Measurements from ENCODE around the gene ANO1. TPM values are rescaled to one million over a fixed set of nuclear protein-coding genes. Genes with fewer than 3 reads are reported as not detected.

Gene ANO1
- total and polyA plus RNA-seq, 4 donors = 7.8 to 64.8 (median 32.2) TPM

GRCh38 chr11:70210051-70210501 is 132.0 kb downstream of the ANO1 start:
- Histone ChIP-seq H3K9ac (ENCODE audit: low read depth in 1 of 2, low read length in 2 of 2) (no peak overlapping the region), H3K27ac (ENCODE audit: low read depth in 1 of 2, low read length in 2 of 2) (no peak overlapping the region), H3K36me3 (ENCODE audit: control insufficient read depth in 4 of 4, insufficient read depth in 3 of 4, low read depth in 1 of 4, low read length in 3 of 4) (peaks cover 0 to 17% (median 11%) of the 10 kb centered on the region in 4 donors), H3K27me3 (ENCODE audit: control insufficient read depth in 4 of 4, insufficient read depth in 4 of 4, low read length in 3 of 4) (no peaks in the 10 kb centered on the region), H3K4me1 (ENCODE audit: control insufficient read depth in 4 of 4, insufficient read depth in 4 of 4, low read length in 3 of 4) (peaks cover 0 to 10% (median 2%) of the 10 kb centered on the region in 4 donors), H3K4me3 (ENCODE audit: low read depth in 1 of 3, low read length in 3 of 3) (no peak overlapping the region), H3K9me3 (ENCODE audit: control insufficient read depth in 4 of 4, low read length in 3 of 4) (no peaks in the 10 kb centered on the region)
- 91% methylated on average over 8 of the region's 8 CpGs for WGBS
- DNase-seq (ENCODE audit: low spot score) = no peak
- TF ChIP-seq NR2F2 (IDR thresholded peaks at IDR 0.05) (no peak), MAX (IDR thresholded peaks at IDR 0.05) (no peak), ZBTB33 (IDR thresholded peaks at IDR 0.05) (no peak), JUND (IDR thresholded peaks at IDR 0.05) (no peak), HNF4G (IDR thresholded peaks at IDR 0.05) (no peak), FOXA2 (IDR thresholded peaks at IDR 0.05) (no peak), HNF4A (conservative IDR thresholded peaks at IDR 0.05) (no peak), FOXA1 (IDR thresholded peaks at IDR 0.05) (no peak), EGR1 (IDR thresholded peaks at IDR 0.05; ENCODE audit: low read depth in 2 of 2) (no peak), TAF1 (conservative IDR thresholded peaks at IDR 0.05) (no peak), GABPA (IDR thresholded peaks at IDR 0.05 in 1 of 2, conservative IDR thresholded peaks at IDR 0.05 in 1 of 2) (no peak)

GRCh38 chr11:70210530-70210929 is 132.4 kb downstream of the ANO1 start:
- 82% methylated on average over 5 of the region's 5 CpGs for WGBS
- no peaks in the 10 kb centered on the region for H3K9me3 ChIP-seq (ENCODE audit: control insufficient read depth in 4 of 4, low read length in 3 of 4)
- no peaks in the 10 kb centered on the region for H3K27me3 ChIP-seq (ENCODE audit: control insufficient read depth in 4 of 4, insufficient read depth in 4 of 4, low read length in 3 of 4)
- H3K36me3 ChIP-seq (ENCODE audit: control insufficient read depth in 4 of 4, insufficient read depth in 3 of 4, low read depth in 1 of 4, low read length in 3 of 4) = peaks cover 0 to 17% (median 11%) of the 10 kb centered on the region in 4 donors
- no peak overlapping the region for H3K4me3 ChIP-seq (ENCODE audit: low read depth in 1 of 3, low read length in 3 of 3)
- TF ChIP-seq JUND (IDR thresholded peaks at IDR 0.05) = no peak
- TF ChIP-seq HNF4A (conservative IDR thresholded peaks at IDR 0.05) = no peak
- TF ChIP-seq RXRA (IDR thresholded peaks at IDR 0.05) = no peak
- no peak for TF ChIP-seq RAD21 (IDR thresholded peaks at IDR 0.05)
- TF ChIP-seq YY1 (IDR thresholded peaks at IDR 0.05) = no peak
- no peak for TF ChIP-seq HNF4G (IDR thresholded peaks at IDR 0.05)
- TF ChIP-seq CTCF (IDR thresholded peaks at IDR 0.05; ENCODE audit: low read depth, low read length, missing input control) = no peak
- no peak for TF ChIP-seq SP1 (IDR thresholded peaks at IDR 0.05)
- no peak for TF ChIP-seq TAF1 (conservative IDR thresholded peaks at IDR 0.05)
- no peak for TF ChIP-seq NR2F2 (IDR thresholded peaks at IDR 0.05)
- TF ChIP-seq ATF3 (IDR thresholded peaks at IDR 0.05) = no peak
- TF ChIP-seq GABPA (IDR thresholded peaks at IDR 0.05 in 1 of 2, conservative IDR thresholded peaks at IDR 0.05 in 1 of 2) = no peak
- TF ChIP-seq EGR1 (IDR thresholded peaks at IDR 0.05; ENCODE audit: low read depth in 2 of 2) = no peak
- no peak for TF ChIP-seq FOXA1 (IDR thresholded peaks at IDR 0.05)
- TF ChIP-seq REST (IDR thresholded peaks at IDR 0.05) = no peak
- no peak for TF ChIP-seq MAX (IDR thresholded peaks at IDR 0.05)
- no peak for TF ChIP-seq FOXA2 (IDR thresholded peaks at IDR 0.05)
- TF ChIP-seq ZBTB33 (IDR thresholded peaks at IDR 0.05) = no peak
- DNase-seq (ENCODE audit: low spot score) = no peak
- H3K27ac ChIP-seq (ENCODE audit: low read depth in 1 of 2, low read length in 2 of 2) = no peak overlapping the region
- H3K4me1 ChIP-seq (ENCODE audit: control insufficient read depth in 4 of 4, insufficient read depth in 4 of 4, low read length in 3 of 4) = peaks cover 0 to 7% (median 1%) of the 10 kb centered on the region in 4 donors
- H3K9ac ChIP-seq (ENCODE audit: low read depth in 1 of 2, low read length in 2 of 2) = no peak overlapping the region

Measured in liver (tissue), 9 donors.